Ovary (tissue), 3 donors: ENCODE data around the gene GSTT2B.

Experiments used
- EP300 ChIP-seq: sonication (generic); formaldehyde crosslinking; IDR thresholded peaks from one replicate; pipeline ENCODE4 v1.6.1; 2017; ENCODE audit warnings: antibody characterized with exemption
- TF ChIP-seq, protein P1 (sequence below), 3 donors: fragments of 450-650 bp in 2 of 3; fragments of 200-600 bp in 1 of 3; IDR thresholded peaks; one replicate each; pipeline versions ENCODE4 v1.5.1 to v1.8.0; 2016 to 2022; ENCODE audit warnings: antibody characterized with exemption in 3 of 3, mild to moderate bottlenecking in 1 of 3
- donor health status: DM: no; HTN: no; CAD: no.

- TF ChIP-seq, protein P1, sequence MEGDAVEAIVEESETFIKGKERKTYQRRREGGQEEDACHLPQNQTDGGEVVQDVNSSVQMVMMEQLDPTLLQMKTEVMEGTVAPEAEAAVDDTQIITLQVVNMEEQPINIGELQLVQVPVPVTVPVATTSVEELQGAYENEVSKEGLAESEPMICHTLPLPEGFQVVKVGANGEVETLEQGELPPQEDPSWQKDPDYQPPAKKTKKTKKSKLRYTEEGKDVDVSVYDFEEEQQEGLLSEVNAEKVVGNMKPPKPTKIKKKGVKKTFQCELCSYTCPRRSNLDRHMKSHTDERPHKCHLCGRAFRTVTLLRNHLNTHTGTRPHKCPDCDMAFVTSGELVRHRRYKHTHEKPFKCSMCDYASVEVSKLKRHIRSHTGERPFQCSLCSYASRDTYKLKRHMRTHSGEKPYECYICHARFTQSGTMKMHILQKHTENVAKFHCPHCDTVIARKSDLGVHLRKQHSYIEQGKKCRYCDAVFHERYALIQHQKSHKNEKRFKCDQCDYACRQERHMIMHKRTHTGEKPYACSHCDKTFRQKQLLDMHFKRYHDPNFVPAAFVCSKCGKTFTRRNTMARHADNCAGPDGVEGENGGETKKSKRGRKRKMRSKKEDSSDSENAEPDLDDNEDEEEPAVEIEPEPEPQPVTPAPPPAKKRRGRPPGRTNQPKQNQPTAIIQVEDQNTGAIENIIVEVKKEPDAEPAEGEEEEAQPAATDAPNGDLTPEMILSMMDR (IDR thresholded peaks at IDR 0.05) = no peak
- TF ChIP-seq EP300 = peak; percentile 62
Measured at GRCh38 chr22:23913661-23914353, 47.2 kb downstream of the GSTT2B start.
